NCI-H446 treated with DMSO at 0.1 percent for 48 hours (cell line): Measurements from ENCODE around the gene VPS45.
"Not testable (repeated sequence)": the region's sequence is repeated elsewhere in the genome, so short reads cannot be mapped to it uniquely, and the experiment has no call there.

Experiments
- DNase-seq: peaks from one replicate; lab custom pipeline; 2025; lab: John Stamatoyannopoulos, UW

Gene VPS45

GRCh38 chr1:150132372-150132771 lies 64.8 kb downstream of the VPS45 start:
- DNase-seq, result no peak

GRCh38 chr1:150134537-150134936 lies 67.0 kb downstream of the VPS45 start:
- DNase-seq, result no peak

- not testable (repeated sequence) for DNase-seq
Observed at GRCh38 chr1:150135400-150135799, 67.8 kb downstream of the VPS45 start.

GRCh38 chr1:150138044-150138443 lies 70.5 kb downstream of the VPS45 start:
- no peak for DNase-seq

- DNase-seq, result no peak
Observed at GRCh38 chr1:150141452-150141851, 73.9 kb downstream of the VPS45 start.

GRCh38 chr1:150142083-150142482 lies 74.5 kb downstream of the VPS45 start:
- DNase-seq, result no peak

GRCh38 chr1:150144606-150145005 lies 77.0 kb downstream of the VPS45 start:
- DNase-seq, result no peak

GRCh38 chr1:150146016-150146415 lies 78.4 kb downstream of the VPS45 start:
- not testable (repeated sequence) for DNase-seq

- DNase-seq, result no peak
Observed at GRCh38 chr1:150146849-150147542, 79.4 kb downstream of the VPS45 start.

- no peak for DNase-seq
Observed at GRCh38 chr1:150148837-150149270, 81.3 kb downstream of the VPS45 start.

- DNase-seq, result peak; percentile 50
Observed at GRCh38 chr1:150149271-150150132, 81.9 kb downstream of the VPS45 start, which contains the start of gene PLEKHO1. Gene PLEKHO1, plus strand, starts transcription at chr1:150149916. Its CDS starts 342 bp downstream, at chr1:150150258.

GRCh38 chr1:150150133-150151021 lies 82.8 kb downstream of the VPS45 start:
- no peak for DNase-seq

GRCh38 chr1:150151291-150152181 lies 84.0 kb downstream of the VPS45 start:
- no peak for DNase-seq

- no peak for DNase-seq
Observed at GRCh38 chr1:150152182-150152536, 84.6 kb downstream of the VPS45 start.

GRCh38 chr1:150152772-150153456 lies 85.3 kb downstream of the VPS45 start:
- DNase-seq, result no peak

GRCh38 chr1:150154143-150154542 lies 86.6 kb downstream of the VPS45 start:
- DNase-seq, result no peak

- DNase-seq, result no peak
Observed at GRCh38 chr1:150155413-150156071, 88.0 kb downstream of the VPS45 start.

- no peak for DNase-seq
Observed at GRCh38 chr1:150156868-150157603, 89.5 kb downstream of the VPS45 start.

- DNase-seq, result no peak
Observed at GRCh38 chr1:150159550-150159949, 92.0 kb downstream of the VPS45 start.
